Stimulated activated CD4-positive, alpha-beta T cell treated with anti-CD3 and anti-CD28 coated beads, Interleukin-15, amount 100 ng/mL, for 48 hours (primary cell): Measurements from ENCODE around the gene INAFM2.

ENCODE experiments used
- DNase-seq, 2 donors: peaks; one replicate each; pipeline ENCODE4 v3.0.0-alpha.2; 2020; ENCODE audit warnings: low read depth in 2 of 2

The INAFM2 gene

DNA sequence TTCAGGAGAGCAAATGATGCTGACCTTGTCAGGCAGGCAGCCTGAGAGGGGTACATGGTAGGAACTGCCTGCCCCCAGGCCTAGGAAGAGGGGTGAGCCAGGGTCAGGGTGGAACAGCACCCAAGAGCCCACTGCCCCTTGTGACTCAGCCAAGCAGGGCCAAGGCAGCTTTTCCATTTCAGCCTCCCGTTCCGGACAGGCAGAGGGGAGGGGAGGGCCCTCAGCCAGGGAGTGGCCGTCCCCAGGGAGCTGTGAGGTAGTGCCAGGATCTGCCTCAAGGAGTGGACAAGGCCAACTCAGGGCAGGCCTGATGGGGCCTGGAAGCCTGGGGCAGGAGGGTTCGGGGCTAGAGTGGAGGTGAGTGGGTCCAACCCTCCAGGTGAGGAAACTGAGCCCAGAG lies 35.5 kb upstream of the INAFM2 start:
- no peak for DNase-seq

DNA sequence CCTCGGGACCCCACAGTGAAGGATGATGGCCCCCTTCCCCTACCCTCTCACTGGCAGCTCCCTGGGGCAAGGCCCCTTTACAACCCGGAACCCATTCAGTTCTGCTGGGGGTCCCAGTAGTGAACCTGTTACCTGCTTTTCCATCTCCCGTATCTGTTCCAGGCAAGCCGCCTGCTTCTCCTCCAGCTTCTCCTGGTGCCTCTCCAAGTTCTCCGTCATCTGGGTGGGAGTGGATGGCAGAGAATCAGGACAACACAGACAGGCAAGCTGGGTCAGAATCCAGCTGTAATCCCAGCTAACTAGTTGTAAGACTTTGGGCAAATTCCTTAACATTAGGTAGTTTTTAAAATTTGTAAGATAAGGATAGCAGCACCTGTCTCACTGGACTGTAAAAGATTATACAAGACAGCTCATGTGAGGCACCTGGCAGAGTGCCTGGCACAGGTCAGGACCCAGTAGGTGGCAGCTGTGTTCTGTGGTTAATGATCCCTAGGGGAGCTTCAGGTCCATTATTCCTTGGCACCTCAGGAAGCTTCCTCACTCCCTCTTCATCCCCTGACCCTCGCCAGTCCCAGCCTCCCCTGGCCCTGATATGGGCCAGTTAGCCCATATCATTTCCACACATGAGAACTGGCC lies 34.2 kb upstream of the INAFM2 start:
- DNase-seq: no peak

DNA sequence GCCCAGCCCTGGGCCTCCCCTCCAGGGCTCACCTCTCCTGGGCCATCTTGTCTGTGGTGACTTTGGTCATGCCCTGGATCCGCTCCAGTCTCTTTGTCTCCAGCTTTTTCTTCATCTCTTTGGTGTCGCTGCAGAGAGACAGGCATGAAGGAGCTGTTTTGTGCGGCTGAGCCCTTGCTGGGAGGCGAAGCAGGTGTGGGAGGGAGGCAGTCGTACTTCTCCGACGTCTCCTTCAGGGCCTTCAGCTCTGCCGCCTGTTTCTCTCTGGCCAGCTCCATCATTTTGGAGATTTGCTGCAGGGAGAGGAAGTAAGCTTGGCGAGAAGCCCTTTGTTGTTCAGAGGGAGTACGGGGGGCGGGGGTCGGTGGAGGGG lies 33.0 kb upstream of the INAFM2 start:
- no peak for DNase-seq

DNA sequence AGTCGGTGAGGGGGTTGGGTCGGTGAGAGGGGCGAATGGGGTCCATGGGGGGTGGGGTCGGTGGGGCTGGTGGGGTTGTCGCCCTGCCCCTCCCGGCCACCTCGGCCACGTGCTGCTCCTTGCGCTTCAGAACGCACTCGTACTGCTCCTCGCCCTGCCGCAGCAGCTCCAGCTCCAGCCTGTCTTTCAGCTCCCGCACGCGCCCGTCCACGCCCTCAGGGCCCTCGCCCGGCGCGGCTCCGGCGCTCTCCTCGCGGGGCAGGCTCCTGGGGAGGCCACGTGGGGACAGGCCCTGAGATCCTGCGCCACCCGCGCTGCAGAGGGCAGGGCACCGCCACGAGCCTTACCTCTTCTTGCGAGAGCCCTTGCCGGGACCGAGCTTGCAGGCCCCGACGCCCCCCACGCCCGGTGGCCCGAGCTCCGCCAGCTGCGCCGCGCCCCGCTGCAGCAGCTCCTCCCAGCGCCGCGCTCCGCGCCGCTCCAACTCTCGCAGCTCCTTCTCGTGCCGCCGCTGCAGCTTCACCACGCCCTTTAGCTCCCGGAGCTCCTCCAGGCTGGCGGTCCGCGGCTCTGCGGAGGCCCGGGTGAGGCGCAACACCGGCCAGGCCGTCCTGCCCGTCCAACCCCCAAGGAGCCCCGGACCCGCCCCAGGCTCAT lies 32.4 kb upstream of the INAFM2 start:
- DNase-seq: no peak

DNA sequence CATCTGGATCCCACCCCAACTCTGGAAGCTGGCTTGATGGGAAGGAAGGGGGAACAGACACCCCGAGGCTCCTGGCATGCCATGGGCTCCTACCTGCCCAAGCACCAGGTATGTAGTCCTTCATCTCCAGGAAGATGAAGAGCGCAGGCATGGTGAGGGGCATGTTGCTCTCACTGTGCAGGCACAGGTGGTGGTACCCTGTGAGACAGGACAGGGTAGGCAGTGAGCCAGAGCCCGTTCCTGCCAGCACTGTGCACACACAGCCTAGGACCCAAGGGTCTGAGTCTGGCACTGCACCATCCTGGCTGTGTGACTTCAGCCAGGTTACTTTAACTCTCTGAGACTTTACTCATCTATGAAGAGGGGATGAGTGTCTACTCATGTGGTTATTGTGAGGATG lies 31.2 kb upstream of the INAFM2 start:
- no peak for DNase-seq

DNA sequence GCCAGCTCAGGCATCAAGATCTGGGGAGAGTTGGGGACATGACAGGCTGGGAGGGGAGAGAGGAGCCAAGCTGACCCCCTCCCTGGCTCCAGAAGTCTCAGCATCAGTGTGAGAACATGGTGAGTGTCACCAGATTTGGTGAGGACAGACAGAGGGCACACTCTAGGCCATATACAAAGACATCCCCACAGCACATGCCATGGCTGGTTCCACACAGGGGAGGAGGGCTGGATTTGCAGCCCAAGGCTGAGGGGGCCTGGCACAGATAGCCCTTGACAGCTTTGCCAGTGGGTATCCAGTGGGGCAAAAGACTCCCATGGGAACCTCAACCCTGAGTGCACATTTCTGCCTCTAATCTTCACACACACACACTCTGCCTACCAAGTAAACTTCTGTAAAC lies 30.5 kb upstream of the INAFM2 start:
- no peak for DNase-seq

DNA sequence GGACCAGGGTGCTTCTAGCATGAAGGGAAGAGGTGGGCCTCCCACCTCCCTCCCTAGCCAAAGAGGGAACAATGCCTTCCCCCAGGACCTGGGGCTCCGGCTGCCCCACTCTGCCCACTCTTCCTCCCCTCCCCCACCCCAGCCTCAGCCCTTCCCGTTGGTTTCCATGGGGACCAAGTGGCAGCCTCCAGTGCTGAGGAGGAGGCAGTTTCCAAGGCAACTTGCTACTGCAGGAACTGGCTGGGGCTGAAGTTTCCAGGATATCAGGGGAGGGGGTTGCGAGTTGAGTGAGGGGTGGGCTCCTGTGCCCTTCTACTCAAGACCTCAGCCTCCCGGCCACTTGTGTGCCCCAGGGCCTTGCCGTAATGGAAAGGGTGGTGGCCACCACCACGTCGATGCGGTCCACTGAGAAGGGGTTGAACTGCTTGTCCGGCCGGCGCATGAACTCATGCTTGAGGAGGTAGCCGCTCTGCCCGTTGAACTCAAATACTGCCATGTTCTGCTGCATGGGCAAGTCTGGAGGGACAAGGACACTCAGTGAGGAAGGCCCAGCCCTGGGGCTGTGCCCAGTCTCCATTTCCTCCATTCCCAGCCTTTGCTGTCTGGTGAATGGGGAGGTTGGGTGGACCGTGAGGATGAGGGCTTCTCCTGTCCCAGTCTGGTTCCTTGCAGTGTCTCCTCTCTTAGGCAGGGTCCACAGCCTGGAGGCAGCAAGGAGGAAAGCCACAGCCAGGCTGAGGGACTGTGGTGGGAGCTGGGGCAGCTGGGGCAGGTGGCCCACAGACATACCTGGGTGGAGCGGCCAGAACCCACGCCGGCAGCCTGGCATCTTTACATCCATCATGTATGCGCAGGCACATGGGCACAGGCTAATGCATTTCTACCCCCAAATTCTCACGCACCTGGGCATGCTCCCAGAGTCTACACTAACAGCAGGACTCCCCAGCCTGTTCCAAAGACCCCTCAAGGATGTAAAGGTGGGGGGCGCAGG lies 29.3 kb upstream of the INAFM2 start:
- DNase-seq: no peak

DNA sequence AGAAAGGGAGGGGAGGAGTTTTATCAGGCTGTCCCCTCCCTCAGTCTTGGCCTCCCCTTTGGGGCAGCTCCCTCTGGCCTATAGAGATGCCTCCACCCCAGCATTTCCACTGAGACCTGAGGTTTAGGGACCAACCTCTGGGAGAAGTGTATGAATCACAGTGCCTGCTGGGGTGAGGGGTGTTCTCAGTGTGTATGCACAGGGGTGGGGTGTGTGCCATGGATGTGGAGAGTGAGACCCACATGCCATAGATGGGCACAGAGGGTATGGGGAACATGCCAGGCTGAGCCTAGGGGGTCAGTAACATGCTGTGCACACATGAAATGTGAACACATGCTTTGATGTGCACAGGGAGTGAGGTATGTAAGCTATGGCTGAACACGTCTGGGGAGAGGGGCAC lies 28.2 kb upstream of the INAFM2 start:
- DNase-seq: no peak

DNA sequence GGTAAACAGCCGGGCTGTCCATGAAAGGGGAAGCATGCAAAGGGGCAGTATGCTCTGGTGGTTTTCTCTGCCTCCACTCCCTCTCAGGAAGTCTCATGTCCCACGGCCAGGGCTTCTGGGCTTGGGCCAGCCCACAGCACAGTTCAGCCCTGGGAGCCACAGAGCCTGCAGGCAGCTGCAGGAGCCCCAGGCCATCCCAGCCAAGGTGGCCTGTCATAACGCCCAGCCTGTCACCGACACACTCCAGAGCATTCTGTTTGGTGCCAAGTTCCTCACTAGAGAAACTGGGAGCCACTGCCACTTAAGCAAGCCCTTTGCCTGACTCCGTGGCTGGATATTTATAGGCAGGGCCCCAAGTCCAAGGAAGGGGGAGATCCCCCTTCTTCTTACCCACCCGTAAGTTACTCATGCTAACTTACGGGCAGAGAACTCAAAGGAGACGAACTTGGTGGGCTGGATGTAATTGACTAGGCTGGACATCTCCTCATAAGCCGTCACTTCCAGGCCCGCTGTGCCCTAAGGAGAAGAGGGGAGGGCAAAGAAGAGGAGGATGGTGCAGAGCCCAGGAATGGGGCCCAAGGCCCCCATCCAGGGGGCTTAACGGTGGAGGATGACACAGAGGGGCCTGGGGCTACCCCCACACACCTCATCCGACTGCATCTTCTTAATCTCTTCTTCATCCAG lies 27.5 kb upstream of the INAFM2 start:
- no peak for DNase-seq

DNA sequence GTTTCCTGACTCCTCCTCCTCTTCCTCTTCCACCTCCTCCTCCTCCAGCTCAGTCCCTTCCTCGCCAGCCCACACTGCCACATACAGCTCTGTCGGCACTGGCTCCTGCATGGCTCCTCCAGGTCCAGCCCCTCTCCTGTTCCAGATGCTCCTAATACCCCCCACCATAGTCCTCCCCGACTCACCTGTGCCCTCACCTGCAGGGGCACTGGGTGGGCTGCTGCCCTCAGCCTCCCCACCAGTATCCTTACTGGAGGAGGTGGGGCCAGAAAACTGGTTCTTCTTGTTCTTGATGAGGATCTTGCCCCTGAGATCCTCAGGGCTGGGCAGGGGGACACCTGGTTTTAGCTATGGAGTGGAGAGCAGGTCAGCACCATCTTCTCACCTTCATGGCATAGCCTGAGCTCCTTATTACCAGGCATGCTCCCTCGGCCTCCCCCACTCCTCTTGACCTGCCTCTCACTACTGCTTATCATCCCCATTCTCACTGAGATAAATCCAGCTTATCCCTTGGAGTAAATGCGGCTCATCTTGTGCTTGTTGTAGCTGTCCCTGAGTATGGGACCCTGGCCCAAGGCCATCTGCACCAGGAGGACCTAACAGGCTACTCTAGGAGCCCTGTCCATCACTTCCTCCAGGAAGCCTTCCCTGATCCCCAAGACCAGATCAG lies 26.8 kb upstream of the INAFM2 start:
- no peak for DNase-seq

DNA sequence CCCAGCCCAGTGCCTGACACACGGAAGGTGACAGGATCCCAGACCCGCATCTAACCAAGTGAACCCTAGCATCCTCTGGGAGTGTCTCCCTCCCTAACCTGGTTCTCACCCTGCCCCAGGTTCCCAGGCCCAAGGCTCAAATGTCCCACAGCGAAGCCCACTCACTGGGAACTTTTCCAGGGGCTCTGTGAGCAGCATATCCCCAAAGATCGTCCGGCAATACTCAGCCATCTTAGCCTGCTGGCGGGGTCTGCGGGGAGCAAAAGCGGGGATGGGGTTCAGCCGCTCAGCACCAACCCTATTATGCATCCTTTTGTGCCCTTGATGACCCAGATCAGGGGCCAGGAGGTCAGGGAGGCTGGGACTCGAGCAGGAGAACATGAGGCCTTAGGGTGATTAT lies 26.1 kb upstream of the INAFM2 start:
- DNase-seq: no peak

DNA sequence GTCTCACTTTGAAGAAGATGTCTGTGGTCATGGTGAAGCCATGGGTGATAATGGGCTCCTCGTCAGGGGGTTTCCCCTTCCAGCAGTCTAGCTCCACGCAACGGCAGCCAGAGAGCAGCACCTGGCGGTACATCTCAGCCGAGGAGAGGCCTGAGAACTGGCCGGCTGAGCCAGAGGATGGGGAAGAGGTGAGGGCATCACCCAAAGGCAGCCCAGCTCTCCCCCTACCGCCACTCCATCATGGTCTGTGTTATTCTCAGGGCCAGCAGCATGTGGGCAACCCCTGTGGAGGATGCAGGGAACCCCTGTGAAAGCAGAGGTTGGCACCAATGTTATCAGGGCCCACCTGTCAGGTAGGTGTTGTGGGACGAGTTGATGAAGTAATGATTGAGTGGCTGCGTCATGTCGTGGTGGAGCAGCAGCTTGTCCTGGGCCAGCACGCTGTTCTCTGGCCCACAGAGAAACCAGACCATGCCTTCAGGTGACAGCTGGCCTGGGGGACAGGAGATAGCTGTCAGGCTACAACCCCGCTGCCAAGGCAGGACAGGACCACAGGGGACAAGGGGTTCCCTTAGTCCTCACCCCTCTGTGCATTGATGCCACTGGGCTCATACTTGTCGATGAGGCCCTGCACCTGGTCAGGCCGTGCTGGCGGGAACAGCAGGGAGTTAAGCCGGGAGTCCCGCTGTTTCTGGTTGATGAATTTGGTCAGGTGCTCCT lies 25.1 kb upstream of the INAFM2 start:
- no peak for DNase-seq

DNA sequence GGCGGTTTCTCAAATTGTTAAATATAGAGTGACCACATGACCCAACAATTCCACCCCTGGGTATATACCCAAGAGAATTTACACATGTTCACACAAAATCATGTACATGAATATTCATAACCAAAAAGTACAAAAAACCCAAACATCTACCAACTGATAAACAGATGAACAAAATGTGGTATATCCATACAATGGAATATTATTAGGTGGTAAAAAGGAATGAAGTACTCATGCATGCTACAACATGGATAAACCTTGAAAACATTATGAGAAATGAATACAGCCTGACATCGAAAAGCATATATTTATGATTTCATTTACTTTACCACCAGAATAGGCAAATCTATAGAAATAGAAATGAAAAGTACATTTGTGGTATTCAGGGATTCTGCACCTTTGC lies 23.1 kb upstream of the INAFM2 start:
- DNase-seq: no peak

DNA sequence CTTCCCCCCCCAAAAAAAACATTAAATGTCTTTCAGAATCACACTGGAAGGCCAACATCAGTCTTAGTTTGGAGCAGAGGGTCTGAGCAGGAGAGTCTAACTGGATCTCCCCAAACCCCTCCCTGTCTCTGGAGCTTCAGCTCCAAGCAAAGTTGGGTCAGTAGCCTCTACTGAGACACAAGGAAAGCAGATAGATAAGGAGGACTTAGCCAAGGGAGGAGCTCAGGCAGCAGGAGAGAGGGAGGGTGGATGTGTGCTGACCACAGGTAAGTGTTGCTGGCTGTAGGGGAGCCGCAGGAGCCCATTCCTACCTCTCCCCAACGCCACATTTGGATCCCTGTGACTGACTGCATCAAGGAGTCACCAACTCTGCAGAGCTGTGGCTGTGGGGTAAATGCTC lies 22.7 kb upstream of the INAFM2 start:
- DNase-seq: no peak

DNA sequence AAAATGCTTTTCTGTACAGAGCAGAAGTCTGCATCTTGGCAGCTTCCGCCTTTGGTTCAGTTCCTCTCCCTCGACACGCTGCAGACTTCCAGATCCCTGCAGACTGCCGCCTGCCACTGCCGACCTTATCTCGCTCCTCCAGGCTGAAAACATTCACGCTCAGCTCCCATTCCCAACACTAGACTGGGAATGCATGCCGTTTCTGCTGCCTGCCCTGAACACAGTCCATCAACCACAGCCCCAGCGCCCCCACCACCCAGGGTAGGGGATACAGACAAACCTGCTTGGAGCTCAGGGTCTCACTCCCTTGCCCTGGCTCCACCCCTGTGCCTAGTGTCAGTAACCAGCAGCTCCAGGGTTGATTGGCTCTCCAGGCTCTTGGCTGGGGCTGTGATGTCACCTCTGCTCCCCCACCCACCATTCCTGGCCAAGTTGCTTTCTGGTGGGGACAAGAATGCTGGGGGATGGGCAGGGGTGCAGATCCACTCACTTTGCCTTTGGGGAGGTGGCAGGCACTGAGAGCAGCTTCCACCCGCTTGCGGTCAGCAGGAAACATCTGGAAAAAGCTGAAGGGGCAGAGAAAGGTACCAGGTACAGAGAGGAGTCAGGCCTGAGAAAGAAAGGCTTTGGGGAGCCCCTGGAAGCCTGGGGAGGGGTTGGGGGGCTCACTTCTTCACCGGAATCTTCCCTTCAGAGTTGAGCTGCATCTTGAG lies 21.9 kb upstream of the INAFM2 start:
- no peak for DNase-seq

DNA sequence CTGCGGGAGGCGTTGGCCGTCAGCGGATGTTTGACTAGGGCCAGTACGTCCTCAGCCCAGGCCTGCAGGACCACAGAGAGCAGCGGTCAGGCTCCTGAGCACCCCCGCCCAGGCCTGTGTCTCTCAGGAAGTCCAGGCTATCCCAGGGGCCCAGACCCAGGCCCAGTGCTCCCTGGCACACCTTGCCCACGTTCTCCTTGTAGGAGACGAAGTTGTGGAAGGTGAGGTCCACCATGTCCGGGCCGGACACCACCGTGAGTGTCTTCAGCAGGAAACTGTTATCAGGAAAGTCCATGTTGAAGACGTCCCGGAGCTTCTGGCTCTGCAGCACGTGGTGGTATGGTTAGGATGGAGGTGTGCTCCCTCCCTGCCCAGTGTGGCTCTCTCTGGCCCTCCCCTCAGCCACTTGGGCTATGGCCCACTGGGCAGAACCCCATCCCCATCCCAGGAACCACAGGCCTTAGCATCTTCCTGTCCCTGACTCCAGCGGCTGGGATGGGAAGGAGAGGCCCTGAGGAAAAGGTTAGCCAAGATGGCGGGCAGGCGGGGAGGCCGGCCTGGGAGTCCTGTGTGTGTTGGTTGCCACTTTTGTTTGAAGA lies 21.1 kb upstream of the INAFM2 start:
- no peak for DNase-seq

DNA sequence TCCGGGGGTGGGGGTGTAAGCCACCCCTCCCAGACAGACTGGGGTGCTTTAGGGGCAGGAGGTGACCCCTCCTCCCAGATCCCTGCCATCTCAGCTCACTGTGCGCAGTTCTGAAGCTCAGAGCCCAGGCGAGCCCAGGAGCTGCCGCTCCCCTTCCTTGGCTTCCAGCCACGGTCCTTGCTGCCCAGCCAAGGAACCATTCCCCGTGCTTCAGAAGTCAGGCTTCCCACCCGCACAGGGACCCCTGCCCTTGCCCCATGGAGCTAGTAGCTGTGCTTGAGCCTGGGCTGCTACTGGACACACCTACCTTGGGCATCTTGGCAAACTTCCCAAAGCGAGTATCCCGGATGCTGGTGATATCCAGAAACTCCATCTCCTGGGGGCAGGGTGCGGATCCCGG lies 20.5 kb upstream of the INAFM2 start:
- DNase-seq: no peak

DNA sequence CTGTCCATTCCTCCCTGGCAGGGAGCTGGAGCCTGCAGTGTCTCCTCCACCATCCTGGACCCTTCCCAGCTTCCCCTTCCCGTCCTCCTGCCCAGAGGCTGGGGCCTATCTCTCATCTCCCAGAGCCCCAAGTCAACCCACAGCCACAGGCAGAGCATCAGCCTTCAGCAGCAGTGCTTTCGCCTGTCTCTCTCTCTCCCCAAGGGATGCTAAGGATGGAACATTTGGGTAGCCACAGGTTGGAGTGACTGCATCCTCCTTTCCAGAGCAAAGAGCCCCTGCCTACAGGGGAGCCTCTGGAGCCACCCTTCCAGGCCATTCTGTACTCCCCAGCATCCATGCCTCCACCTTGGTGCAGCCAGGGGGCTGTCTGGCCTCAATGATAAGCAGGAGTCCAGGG lies 19.9 kb upstream of the INAFM2 start:
- no peak for DNase-seq

DNA sequence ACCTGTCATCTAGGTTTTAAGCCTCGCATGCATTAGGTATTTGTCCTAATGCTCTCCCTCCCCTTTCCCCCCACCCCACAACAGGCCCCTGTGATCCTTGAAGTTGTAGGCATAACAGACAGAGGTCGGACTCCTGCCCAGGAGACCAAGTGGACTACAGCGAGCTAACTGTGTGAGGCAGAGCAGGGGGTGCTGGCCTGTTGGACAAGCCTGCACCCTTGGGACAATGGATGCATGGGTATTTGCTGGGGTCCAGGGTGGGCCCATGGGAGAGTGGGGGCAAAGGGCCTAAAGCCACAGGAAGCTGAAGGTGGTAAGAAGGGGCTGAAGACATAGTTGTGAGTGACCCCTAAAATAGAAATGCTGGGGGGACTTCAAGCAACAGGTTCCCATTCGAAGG lies 18.2 kb upstream of the INAFM2 start:
- no peak for DNase-seq

DNA sequence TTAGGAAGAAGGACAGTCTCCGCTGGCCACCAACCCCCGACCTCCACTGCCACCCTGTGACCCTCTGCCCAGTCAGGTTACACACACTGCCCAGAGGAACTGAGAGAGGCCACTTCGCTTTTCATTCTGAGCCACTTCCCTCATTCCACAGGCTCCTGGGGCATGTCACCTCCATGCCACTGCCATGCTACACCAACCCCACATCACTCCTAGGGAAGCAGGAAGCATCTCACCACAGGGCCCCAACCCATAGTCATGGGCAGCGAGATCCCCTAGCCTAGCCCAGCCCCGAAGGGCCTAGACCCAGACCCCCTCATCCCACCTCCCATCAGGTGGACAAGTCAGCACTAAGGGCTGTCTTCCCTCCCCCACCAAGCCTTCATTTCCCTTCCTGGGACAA lies 17.1 kb upstream of the INAFM2 start:
- no peak for DNase-seq
